ENCODE results near the gene CHST8.

GRCh38 chr19:33736787-33737186 lies 115.0 kb downstream of the CHST8 start:
- no peak for TF ChIP-seq EZH2 (IDR thresholded peaks at IDR 0.05)
- no peak for TF ChIP-seq POLR2AphosphoS5 (IDR thresholded peaks at IDR 0.05; ENCODE audit: borderline replicate concordance, low read depth, low read length)
